GM12872 (cell line): ENCODE measurements around the gene PDCD1LG2.

ENCODE experiments used
- TF ChIP-seq, protein P1 (sequence below): IDR thresholded peaks from 3 replicates; pipeline ENCODE4 v1.5.1; 2011; ENCODE audit warnings: low read depth, mild to moderate bottlenecking, low read length, moderate library complexity; ENCODE audit not compliant: insufficient read depth

Gene PDCD1LG2

DNA sequence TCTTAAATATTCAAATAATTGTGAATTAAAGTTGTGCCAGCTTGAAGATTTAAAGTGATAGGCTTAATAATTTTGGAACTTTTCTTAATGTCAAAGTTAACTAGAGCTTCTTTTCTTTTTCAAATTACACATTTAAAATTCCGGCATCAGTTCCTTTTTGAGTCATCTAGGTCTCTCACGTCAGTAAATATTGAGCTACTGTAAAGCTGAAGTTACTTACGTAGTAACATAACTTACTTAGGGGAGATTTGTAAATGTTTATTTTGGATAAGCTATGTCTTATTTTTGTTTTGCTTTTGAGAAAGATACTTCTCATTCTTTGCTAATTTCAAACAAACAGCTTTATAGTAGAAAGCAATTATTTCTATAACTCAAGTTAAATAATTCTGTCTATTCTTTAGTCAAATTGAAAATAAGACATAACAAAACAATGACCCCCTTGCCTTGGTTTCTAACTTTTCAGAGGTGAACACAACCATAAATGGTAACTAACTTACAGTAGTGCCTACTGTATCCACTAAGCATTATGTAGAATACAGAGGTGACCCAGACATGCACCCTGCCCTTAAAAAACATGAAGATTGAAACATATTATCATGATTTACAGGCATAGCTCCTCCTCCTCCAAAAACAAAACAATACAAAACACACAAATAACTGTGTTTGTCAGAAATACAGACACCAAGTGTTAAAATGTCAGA lies 30.2 kb upstream of the PDCD1LG2 start:
- TF ChIP-seq, protein P1, sequence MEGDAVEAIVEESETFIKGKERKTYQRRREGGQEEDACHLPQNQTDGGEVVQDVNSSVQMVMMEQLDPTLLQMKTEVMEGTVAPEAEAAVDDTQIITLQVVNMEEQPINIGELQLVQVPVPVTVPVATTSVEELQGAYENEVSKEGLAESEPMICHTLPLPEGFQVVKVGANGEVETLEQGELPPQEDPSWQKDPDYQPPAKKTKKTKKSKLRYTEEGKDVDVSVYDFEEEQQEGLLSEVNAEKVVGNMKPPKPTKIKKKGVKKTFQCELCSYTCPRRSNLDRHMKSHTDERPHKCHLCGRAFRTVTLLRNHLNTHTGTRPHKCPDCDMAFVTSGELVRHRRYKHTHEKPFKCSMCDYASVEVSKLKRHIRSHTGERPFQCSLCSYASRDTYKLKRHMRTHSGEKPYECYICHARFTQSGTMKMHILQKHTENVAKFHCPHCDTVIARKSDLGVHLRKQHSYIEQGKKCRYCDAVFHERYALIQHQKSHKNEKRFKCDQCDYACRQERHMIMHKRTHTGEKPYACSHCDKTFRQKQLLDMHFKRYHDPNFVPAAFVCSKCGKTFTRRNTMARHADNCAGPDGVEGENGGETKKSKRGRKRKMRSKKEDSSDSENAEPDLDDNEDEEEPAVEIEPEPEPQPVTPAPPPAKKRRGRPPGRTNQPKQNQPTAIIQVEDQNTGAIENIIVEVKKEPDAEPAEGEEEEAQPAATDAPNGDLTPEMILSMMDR = no peak

DNA sequence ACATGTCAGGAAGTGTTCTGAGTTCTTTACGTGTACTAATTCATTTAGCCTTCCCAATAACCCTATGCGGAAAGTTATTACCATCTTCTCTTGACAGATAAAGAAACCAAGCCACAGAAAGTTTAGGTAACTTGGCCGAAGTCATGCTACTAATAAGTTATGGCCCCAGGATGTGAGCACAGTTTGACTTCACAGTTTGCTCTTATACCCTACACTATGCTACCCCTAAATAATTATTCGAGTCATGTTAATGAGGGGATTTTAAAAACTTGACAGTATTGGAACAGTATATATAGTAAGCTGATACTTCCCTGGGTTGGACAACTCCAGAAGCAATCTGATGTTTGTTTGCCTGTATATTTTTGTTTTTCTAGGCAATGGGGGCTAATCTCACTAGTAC lies 29.4 kb upstream of the PDCD1LG2 start:
- TF ChIP-seq, protein P1 = no peak

DNA sequence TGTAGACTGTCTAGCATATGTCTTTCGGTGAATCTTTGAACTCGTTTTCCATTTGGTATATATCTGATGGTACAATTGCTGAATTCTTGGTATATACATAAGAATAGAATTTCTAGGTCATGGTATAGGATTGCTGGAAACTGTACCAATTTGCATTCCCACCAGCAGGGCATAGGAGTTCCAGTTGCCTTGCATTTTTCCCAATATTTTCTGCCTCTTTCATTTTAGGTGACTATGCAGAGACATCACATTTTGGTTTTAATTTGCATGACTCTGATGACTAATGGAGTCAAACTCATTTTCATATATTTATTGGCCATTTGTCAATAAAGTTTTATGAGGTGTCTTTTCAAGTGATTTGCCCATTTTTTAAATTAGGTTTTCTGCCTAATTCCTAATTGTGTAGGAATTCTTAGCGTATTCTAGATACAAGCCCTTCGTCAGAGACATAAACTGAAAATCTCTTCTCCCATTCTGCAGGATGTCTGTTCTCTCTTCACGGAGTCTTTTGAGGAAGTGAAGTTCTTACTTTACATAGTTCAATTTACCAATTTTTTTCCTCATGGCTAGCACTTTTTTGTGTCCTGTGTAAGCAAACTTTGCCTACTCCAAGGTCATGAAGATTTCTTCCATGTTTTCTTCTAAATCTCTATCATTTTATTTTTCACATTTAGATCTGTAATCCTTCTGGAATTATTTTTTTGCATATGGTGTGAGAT lies 28.9 kb upstream of the PDCD1LG2 start:
- TF ChIP-seq, protein P1 = no peak

DNA sequence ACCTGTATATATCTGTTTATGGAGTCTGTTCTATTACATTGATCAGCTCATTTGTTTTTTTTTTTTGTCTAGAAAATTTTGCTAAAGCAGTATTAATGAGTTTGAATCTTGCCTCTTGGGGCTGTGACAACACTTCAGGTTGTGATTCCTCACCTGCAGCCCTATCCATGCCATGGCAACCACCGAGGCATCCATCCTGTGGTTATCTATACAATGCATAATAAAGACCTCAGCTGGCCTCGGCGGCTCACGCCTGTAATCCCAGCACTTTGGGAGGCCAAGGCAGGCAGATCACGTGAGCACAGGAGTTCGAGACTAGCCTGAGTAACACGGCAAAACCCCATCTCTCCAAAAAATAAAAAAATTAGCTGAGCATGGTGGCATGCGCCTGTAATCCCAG lies 28.1 kb upstream of the PDCD1LG2 start:
- TF ChIP-seq, protein P1 = no peak

DNA sequence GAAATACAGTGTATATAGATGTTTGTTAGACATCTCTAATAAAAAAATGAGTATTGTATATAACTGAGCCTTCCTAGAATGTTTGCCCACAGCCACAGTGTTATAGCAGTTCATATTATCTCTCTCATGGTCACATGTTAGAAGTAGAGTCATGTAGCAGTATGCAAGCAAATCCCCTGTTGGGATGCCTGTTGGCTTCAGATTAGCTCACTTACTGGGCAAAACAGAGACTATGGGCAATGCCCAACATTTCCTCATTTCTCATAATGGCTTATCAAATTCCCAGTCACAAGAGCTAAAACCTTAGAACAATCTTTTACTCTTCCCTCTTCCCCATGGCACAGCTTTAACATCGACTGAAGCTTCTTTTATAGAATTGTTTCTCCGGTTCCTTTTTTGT lies 27.0 kb upstream of the PDCD1LG2 start:
- TF ChIP-seq, protein P1 = no peak

DNA sequence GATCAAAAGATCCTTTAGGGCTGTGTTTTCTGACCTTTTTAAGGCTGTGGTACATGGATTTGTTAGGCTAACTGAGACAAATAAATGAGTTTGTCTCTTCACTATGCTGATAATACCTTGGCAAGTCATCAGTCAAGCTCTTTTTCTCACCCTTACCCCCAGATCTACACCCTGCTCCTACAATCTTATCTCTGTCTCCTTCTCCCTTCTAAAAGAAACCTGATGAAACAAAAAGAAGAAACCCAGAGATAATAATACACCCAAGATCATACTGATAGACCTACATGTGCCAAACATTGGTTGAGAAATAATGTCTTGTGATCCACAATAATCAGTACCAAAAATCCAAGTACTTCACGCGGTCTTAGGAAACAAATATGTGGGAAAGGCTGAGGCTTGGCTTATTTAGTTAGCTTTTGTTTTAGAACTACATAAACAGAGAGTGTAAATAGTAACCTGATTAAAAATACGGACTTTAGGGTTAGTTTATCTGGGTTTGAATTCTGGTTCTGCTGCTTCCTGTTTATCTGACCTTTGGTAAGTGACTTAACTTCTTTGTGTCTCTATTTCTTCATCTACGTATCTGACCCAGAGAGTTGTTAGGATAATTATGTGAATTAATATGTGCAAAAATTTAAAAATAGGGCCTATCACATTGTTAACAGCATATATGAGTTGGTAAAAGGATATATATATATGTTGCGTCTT lies 24.8 kb upstream of the PDCD1LG2 start:
- TF ChIP-seq, protein P1 = no peak

DNA sequence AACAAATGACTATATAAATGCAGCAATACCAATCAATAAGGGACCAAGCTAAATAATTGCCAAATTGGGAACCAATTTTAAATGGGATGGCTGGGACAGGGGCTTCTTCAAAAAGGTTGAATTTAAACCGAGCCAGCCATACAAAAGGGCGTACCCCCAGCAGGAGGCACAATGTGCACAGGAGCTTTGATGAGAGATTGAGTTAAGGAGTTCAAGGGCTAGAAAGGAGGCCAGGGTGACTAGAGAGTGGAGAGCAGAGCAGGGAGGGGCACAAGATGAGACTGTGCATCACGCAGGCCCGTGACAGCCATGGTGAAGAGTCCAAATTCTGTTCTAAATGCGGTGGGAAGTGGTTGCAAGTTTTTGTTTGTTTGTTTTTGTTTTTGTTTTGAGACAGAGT lies 23.3 kb upstream of the PDCD1LG2 start:
- TF ChIP-seq, protein P1 = no peak
